ENCODE measurements around the gene USP34. TPM values are rescaled to one million over a fixed set of nuclear protein-coding genes. Genes with fewer than 3 reads are reported as not detected.

USP34 gene
- total and polyA plus RNA-seq, 7 experiments from 2014 or later = 15.3 to 186 (median 164) TPM

DNA sequence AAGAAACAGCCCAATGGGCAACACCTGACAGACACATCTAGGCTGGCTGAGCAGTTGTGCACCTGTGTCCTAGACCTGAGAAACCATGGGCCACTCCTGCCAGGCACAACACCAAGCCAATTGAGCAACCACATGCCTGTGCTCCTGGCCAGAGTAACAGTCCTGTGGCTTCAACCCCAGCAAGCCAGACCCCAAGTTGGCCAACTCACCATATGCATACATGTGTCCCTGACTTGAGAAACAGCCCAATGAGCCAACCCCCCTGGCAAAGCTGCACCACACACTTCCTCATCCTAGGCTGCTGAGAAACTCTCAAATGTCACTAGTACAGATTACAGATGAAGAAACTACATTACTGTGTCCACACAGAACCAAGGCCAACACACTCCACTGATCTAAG is 36.6 kb downstream of the USP34 start:
- Histone ChIP-seq H3K36me3 (ENCODE audit: control insufficient read depth in 2 of 3, insufficient read depth in 3 of 3, low read length in 3 of 3) (no peaks in the 10 kb centered on the region), H3K9me3 (ENCODE audit: control insufficient read depth in 2 of 3, low read length in 3 of 3) (no peaks in the 10 kb centered on the region), H3K27me3 (ENCODE audit: control insufficient read depth in 2 of 2, insufficient read depth in 2 of 2, low read length in 2 of 2) (no peaks in the 10 kb centered on the region), H3K27ac (ENCODE audit: low read depth, low read length) (no peak overlapping the region), H3K4me3 (ENCODE audit: low read length) (no peak overlapping the region), H3K4me1 (ENCODE audit: control insufficient read depth in 2 of 2, insufficient read depth in 2 of 2, low read length in 2 of 2) (peaks cover 7 to 24% of the 10 kb centered on the region in 2 donors)
- Mint-ChIP-seq H3K36me3 (peaks cover 9 to 34% (median 28%) of the 10 kb centered on the region in 5 donors), H3K27ac (peak overlapping the region in 7 of 9 donors; percentile 12 to 84 (median 60)), H3K9me3 (peaks cover 0 to 34% (median 9%) of the 10 kb centered on the region in 11 donors), H3K4me1 (peaks cover 41 to 79% (median 63%) of the 10 kb centered on the region in 7 donors), H3K27me3 (no peaks in the 10 kb centered on the region), H3K4me3 (peak overlapping the region in 6 of 10 donors; percentile 30 to 63 (median 42))
- no peak for DNase-seq
- POLR2A ChIA-PET = no interaction called here
- CTCF ChIA-PET = no interaction called here
- intact Hi-C loops (cut with micrococcal nuclease) = no loop called here
- ATAC-seq = peak; percentile 75

DNA sequence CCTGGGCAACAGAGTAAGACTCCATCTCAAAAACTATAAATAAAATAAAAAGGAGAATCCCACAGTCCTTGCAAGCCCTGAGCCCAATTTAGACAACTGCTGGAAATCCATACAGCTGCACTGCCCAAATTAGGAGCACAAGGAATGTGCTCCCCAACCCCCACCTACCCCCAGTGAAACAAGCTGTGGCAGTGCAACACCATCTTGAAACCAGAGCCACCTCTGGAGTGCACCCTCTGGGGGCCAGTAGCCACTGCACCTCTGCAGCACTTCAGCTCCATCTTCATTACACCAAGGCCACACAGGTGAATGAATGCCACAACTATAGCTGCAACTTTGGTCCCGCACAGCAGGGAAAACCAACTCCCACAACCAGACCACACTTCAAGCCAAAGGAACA is 37.3 kb downstream of the USP34 start:
- no peak for ATAC-seq
- intact Hi-C loops (cut with micrococcal nuclease) = no loop called here
- Mint-ChIP-seq H3K27me3 (no peaks in the 10 kb centered on the region), H3K4me3 (peak overlapping the region in 2 of 10 donors; percentile 50 to 55), H3K9me3 (peaks cover 0 to 30% (median 9%) of the 10 kb centered on the region in 11 donors), H3K4me1 (peaks cover 37 to 76% (median 58%) of the 10 kb centered on the region in 7 donors), H3K27ac (peak overlapping the region in 8 of 9 donors; percentile 12 to 84 (median 58)), H3K36me3 (peaks cover 9 to 27% (median 20%) of the 10 kb centered on the region in 5 donors)
- ChIA-PET POLR2A (no interaction called here), CTCF (no interaction called here)
- Histone ChIP-seq H3K27ac (ENCODE audit: low read depth, low read length) (no peak overlapping the region), H3K27me3 (ENCODE audit: control insufficient read depth in 2 of 2, insufficient read depth in 2 of 2, low read length in 2 of 2) (no peaks in the 10 kb centered on the region), H3K36me3 (ENCODE audit: control insufficient read depth in 2 of 3, insufficient read depth in 3 of 3, low read length in 3 of 3) (no peaks in the 10 kb centered on the region), H3K4me3 (ENCODE audit: low read length) (no peak overlapping the region), H3K4me1 (ENCODE audit: control insufficient read depth in 2 of 2, insufficient read depth in 2 of 2, low read length in 2 of 2) (peaks cover 7 to 24% of the 10 kb centered on the region in 2 donors), H3K9me3 (ENCODE audit: control insufficient read depth in 2 of 3, low read length in 3 of 3) (no peaks in the 10 kb centered on the region)
- DNase-seq = no peak

DNA sequence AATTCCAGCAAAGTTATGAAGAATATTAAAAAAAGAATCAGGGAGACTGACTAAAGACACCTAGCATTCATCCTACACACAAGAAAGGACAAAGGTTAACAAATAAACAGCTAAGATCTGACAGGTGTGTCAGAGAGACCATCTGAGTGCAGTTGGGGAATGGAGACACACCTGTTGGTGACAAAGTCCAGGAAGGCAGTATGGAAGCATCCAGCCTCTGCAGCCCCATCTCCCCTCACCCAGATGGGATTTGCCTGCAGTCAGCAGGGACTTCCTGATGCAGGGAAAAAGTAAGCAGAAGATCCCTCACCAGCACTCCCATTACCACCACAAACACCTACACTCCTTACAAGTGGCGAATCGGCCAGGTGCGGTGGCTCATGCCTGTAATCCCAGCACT is 37.9 kb downstream of the USP34 start:
- Mint-ChIP-seq H3K4me1 (peaks cover 38 to 75% (median 61%) of the 10 kb centered on the region in 7 donors), H3K9me3 (peaks cover 0 to 26% (median 8%) of the 10 kb centered on the region in 11 donors), H3K36me3 (peaks cover 8 to 21% (median 18%) of the 10 kb centered on the region in 5 donors), H3K4me3 (peak overlapping the region in 4 of 10 donors; percentile 16 to 53 (median 34)), H3K27me3 (no peaks in the 10 kb centered on the region), H3K27ac (peak overlapping the region in 8 of 9 donors; percentile 16 to 87 (median 48))
- Histone ChIP-seq H3K9me3 (ENCODE audit: control insufficient read depth in 2 of 3, low read length in 3 of 3) (no peaks in the 10 kb centered on the region), H3K4me3 (ENCODE audit: low read length) (no peak overlapping the region), H3K27me3 (ENCODE audit: control insufficient read depth in 2 of 2, insufficient read depth in 2 of 2, low read length in 2 of 2) (no peaks in the 10 kb centered on the region), H3K27ac (ENCODE audit: low read depth, low read length) (no peak overlapping the region), H3K4me1 (ENCODE audit: control insufficient read depth in 2 of 2, insufficient read depth in 2 of 2, low read length in 2 of 2) (peaks cover 7 to 24% of the 10 kb centered on the region in 2 donors), H3K36me3 (ENCODE audit: control insufficient read depth in 2 of 3, insufficient read depth in 3 of 3, low read length in 3 of 3) (no peaks in the 10 kb centered on the region)
- DNase-seq = no peak
- intact Hi-C loops (cut with micrococcal nuclease) = no loop called here
- POLR2A ChIA-PET = no interaction called here
- no peak for ATAC-seq
- CTCF ChIA-PET = no interaction called here

DNA sequence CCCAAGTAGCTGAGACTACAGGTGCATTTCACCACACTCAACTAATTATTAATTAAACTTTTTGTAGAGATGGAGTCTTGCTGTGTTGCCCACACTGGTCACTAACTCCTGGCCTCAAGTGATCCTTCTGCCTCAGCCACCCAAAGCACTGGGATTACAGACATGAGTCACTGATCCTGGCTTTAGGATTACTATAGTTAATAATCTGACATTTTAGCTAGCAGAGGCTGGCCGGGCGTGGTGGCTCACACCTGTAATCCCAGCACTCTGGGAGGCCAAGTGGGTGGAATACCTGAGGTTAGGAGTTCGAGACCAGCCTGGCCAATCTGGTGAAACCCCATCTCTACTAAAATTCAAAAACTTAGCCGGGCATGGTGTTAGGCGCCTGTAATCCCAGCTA is 39.5 kb downstream of the USP34 start:
- no peaks in the 10 kb centered on the region for H3K9me3 ChIP-seq (ENCODE audit: control insufficient read depth in 2 of 3, low read length in 3 of 3)
- intact Hi-C loops (cut with micrococcal nuclease) = no loop called here
- Mint-ChIP-seq H3K36me3 (peaks cover 0 to 11% (median 8%) of the 10 kb centered on the region in 5 donors), H3K9me3 (peaks cover 0 to 10% (median 2%) of the 10 kb centered on the region in 11 donors), H3K27ac (peak overlapping the region in 5 of 9 donors; percentile 32 to 82 (median 74)), H3K27me3 (no peaks in the 10 kb centered on the region), H3K4me3 (no peak overlapping the region), H3K4me1 (peaks cover 39 to 77% (median 64%) of the 10 kb centered on the region in 7 donors)
- H3K4me1 ChIP-seq (ENCODE audit: control insufficient read depth in 2 of 2, insufficient read depth in 2 of 2, low read length in 2 of 2) = peaks cover 12 to 25% of the 10 kb centered on the region in 2 donors
- ChIA-PET CTCF (interaction anchor here (0.5 to 1.2 kb wide), 2 partner anchors 24 to 139 kb away, joined by 3 read pairs; no protein-coding TSS in a partner anchor), POLR2A (interaction anchor here (0.6 kb wide), 1 partner anchor 422 kb away, joined by 3 read pairs; no protein-coding TSS in a partner anchor)
- H3K27ac ChIP-seq (ENCODE audit: low read depth, low read length) = no peak overlapping the region
- no peak overlapping the region for H3K4me3 ChIP-seq (ENCODE audit: low read length)
- ATAC-seq (no peak), DNase-seq (no peak)
- H3K27me3 ChIP-seq (ENCODE audit: control insufficient read depth in 2 of 2, insufficient read depth in 2 of 2, low read length in 2 of 2) = no peaks in the 10 kb centered on the region
- no peaks in the 10 kb centered on the region for H3K36me3 ChIP-seq (ENCODE audit: control insufficient read depth in 2 of 3, insufficient read depth in 3 of 3, low read length in 3 of 3)

DNA sequence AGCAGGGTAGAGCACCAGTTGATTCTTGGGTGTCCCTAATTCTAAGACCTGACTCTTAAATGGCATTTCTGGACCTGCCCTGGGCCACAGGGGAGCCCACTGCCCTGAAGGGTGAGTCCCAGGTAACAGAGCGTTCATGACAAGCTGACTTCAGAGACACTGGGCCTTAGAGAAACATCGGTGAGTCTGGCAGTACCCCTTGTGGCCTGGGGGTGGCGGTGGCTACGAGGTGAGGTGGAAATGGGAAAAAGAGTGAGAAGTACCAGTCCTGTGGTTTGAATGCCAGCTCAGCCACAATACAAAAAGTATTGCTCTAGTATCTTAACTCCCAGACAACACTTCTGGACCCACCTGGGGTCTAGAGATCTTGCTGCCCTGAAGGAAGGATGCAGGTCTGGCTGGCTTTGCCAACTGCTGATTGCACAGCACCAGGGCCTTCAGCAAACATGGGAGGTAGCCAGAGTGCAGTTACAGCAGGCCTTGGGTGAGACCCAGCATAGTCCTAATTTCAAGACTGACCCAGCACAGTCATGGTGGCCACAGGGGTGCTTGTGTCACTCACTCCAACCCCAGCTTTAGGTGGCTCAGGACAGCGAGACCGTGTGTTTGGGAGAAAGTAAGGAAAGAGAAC is 44.5 kb downstream of the USP34 start:
- ATAC-seq = peak; percentile 94

GRCh38 chr2:61425605-61426155 is 45.2 kb downstream of the USP34 start:
- Histone ChIP-seq H3K4me1 (ENCODE audit: control insufficient read depth in 2 of 2, insufficient read depth in 2 of 2, low read length in 2 of 2) (peaks cover 15 to 41% of the 10 kb centered on the region in 2 donors), H3K9me3 (ENCODE audit: control insufficient read depth in 2 of 3, low read length in 3 of 3) (no peaks in the 10 kb centered on the region), H3K36me3 (ENCODE audit: control insufficient read depth in 2 of 3, insufficient read depth in 3 of 3, low read length in 3 of 3) (no peaks in the 10 kb centered on the region), H3K27ac (ENCODE audit: low read depth, low read length) (peak overlapping the region; percentile 72), H3K27me3 (ENCODE audit: control insufficient read depth in 2 of 2, insufficient read depth in 2 of 2, low read length in 2 of 2) (no peaks in the 10 kb centered on the region), H3K4me3 (ENCODE audit: low read length) (no peak overlapping the region)
- Mint-ChIP-seq H3K36me3 (peaks cover 0 to 3% (median 2%) of the 10 kb centered on the region in 5 donors), H3K4me1 (peaks cover 48 to 86% (median 74%) of the 10 kb centered on the region in 7 donors), H3K4me3 (peak overlapping the region; percentile 27 to 78 (median 68)), H3K27ac (peak overlapping the region; percentile 82 to 99 (median 95)), H3K27me3 (no peaks in the 10 kb centered on the region), H3K9me3 (no peaks in the 10 kb centered on the region)
- CTCF ChIA-PET = interaction anchor here (0.8 to 2.2 kb wide), 12 partner anchors 10 to 252 kb away, joined by 3 to 13 read pairs (median 4); no protein-coding TSS in a partner anchor
- POLR2A ChIA-PET = interaction anchor here (1.0 to 2.2 kb wide), 6 partner anchors 28 to 338 kb away, joined by 3 to 21 read pairs (median 6); partner anchors contain the start of gene XPO1
- ATAC-seq (peak; percentile 14), DNase-seq (no peak)
- intact Hi-C loops (cut with micrococcal nuclease) = loop anchor here (1.0 to 10.0 kb wide), 11 partner anchors 46 to 473 kb away; partner anchors contain the start of genes USP34 (in 2 of the 2), FAM161A (in 1 of the 2) and XPO1 (in 1 of the 2)

More for the DNA sequence above, 44.5 kb downstream of the USP34 start:
- ChIA-PET CTCF (interaction anchor here (0.6 to 2.2 kb wide), 15 partner anchors 17 to 253 kb away, joined by 3 to 13 read pairs (median 3); no protein-coding TSS in a partner anchor), POLR2A (interaction anchor here (1.0 to 2.2 kb wide), 6 partner anchors 27 to 338 kb away, joined by 3 to 21 read pairs (median 6); partner anchors contain the start of gene XPO1)
- no peaks in the 10 kb centered on the region for H3K27me3 ChIP-seq (ENCODE audit: control insufficient read depth in 2 of 2, insufficient read depth in 2 of 2, low read length in 2 of 2)
- intact Hi-C loops (cut with micrococcal nuclease) = loop anchor here (1.0 to 10.0 kb wide), 10 partner anchors 45 to 426 kb away; partner anchors contain the start of genes USP34 (in 2 of the 2), FAM161A (in 1 of the 2) and XPO1 (in 1 of the 2)
- Mint-ChIP-seq H3K27me3 (no peaks in the 10 kb centered on the region), H3K9me3 (no peaks in the 10 kb centered on the region), H3K4me1 (peaks cover 46 to 84% (median 71%) of the 10 kb centered on the region in 7 donors), H3K36me3 (peaks cover 0 to 3% (median 2%) of the 10 kb centered on the region in 5 donors), H3K27ac (peak overlapping the region; percentile 65 to 99 (median 95)), H3K4me3 (peak overlapping the region in 9 of 10 donors; percentile 16 to 78 (median 58))
- no peaks in the 10 kb centered on the region for H3K9me3 ChIP-seq (ENCODE audit: control insufficient read depth in 2 of 3, low read length in 3 of 3)
- no peak overlapping the region for H3K4me3 ChIP-seq (ENCODE audit: low read length)
- H3K4me1 ChIP-seq (ENCODE audit: control insufficient read depth in 2 of 2, insufficient read depth in 2 of 2, low read length in 2 of 2) = peaks cover 11 to 34% of the 10 kb centered on the region in 2 donors
- H3K36me3 ChIP-seq (ENCODE audit: control insufficient read depth in 2 of 3, insufficient read depth in 3 of 3, low read length in 3 of 3) = no peaks in the 10 kb centered on the region
- H3K27ac ChIP-seq (ENCODE audit: low read depth, low read length) = peak overlapping the region; percentile 72
- peak; percentile 54 to 80 (median 73) for DNase-seq

All from naive thymus-derived CD4-positive, alpha-beta T cell (primary cell).